Fibroblast of skin of left biceps (primary cell): ENCODE data around the gene CASQ2.

ENCODE experiments used
- DNase-seq, 2 experiments: peaks; one replicate each; pipeline ENCODE4 v3.0.0-alpha.2; 2013; ENCODE audit warnings: low read depth in 2 of 2

Gene CASQ2

GRCh38 chr1:115768549-115768948, at the start of gene CASQ2:
CASQ2 (minus strand) TSS chr1:115768714; CDS start chr1:115768541, 173 bp downstream.
- no peak for DNase-seq

- DNase-seq = no peak
Observed at GRCh38 chr1:115815694-115816093, 47.2 kb upstream of the CASQ2 start.

- no peak for DNase-seq
Observed at GRCh38 chr1:115814685-115815398, 46.3 kb upstream of the CASQ2 start.

- no peak for DNase-seq
Observed at GRCh38 chr1:115813727-115814126, 45.2 kb upstream of the CASQ2 start.

GRCh38 chr1:115811140-115811828, 42.8 kb upstream of the CASQ2 start:
- DNase-seq = no peak

- no peak for DNase-seq
Observed at GRCh38 chr1:115810609-115811008, 42.1 kb upstream of the CASQ2 start.

GRCh38 chr1:115809847-115810246, 41.3 kb upstream of the CASQ2 start:
- DNase-seq = no peak

GRCh38 chr1:115809076-115809475, 40.6 kb upstream of the CASQ2 start:
- DNase-seq = no peak

GRCh38 chr1:115807723-115808122, 39.2 kb upstream of the CASQ2 start:
- DNase-seq = peak; percentile 42 to 47

GRCh38 chr1:115805597-115805996, 37.1 kb upstream of the CASQ2 start:
- DNase-seq = no peak

- DNase-seq = no peak
Observed at GRCh38 chr1:115802416-115802815, 33.9 kb upstream of the CASQ2 start.

GRCh38 chr1:115797486-115797885, 29.0 kb upstream of the CASQ2 start:
- no peak for DNase-seq

GRCh38 chr1:115796897-115797296, 28.4 kb upstream of the CASQ2 start:
- no peak for DNase-seq

GRCh38 chr1:115796036-115796435, 27.5 kb upstream of the CASQ2 start:
- DNase-seq = no peak

- DNase-seq = no peak
Observed at GRCh38 chr1:115794976-115795639, 26.6 kb upstream of the CASQ2 start.

GRCh38 chr1:115793162-115793561, 24.6 kb upstream of the CASQ2 start:
- DNase-seq = no peak

- DNase-seq = no peak
Observed at GRCh38 chr1:115791816-115792215, 23.3 kb upstream of the CASQ2 start.

- DNase-seq = no peak
Observed at GRCh38 chr1:115790846-115791245, 22.3 kb upstream of the CASQ2 start.

GRCh38 chr1:115790356-115790755, 21.8 kb upstream of the CASQ2 start:
- no peak for DNase-seq

- DNase-seq = no peak
Observed at GRCh38 chr1:115783311-115783710, 14.8 kb upstream of the CASQ2 start.

GRCh38 chr1:115782571-115783281, 14.2 kb upstream of the CASQ2 start:
- DNase-seq = peak; percentile 76 to 77

GRCh38 chr1:115781851-115782250, 13.3 kb upstream of the CASQ2 start:
- DNase-seq = no peak
